Panc1 (cell line): ENCODE measurements around the gene CAPS2. TPM values are rescaled to one million over a fixed set of nuclear protein-coding genes. Genes with fewer than 3 reads are reported as not detected.
"Not testable (repeated sequence)": the region's sequence is repeated elsewhere in the genome, so short reads cannot be mapped to it uniquely, and the experiment has no call there.

Experiments used
- ATAC-seq: fragments of 200-7000 bp; cut with Tn5 transposase; 2 replicates; pipeline ENCODE4 v1.9.1; 2020; ENCODE audit warnings: mild to moderate bottlenecking, moderate library complexity
- BruUV-seq: library from RNA; stranded (reverse); fragments of 400-500 nt; replicated peaks from 2 replicates; lab custom pipeline; 2021; lab: Mats Ljungman, UMichigan
- CTCF ChIA-PET: fragments of 300-600 bp; sonication (Branson Sonifier 250); formaldehyde crosslinking; loops from one replicate; lab custom pipeline; 2022; ENCODE audit warnings: antibody characterized with exemption; lab: Charles Lee
- POLR2A ChIA-PET: fragments of 300-600 bp; sonication (Branson Sonifier 250); formaldehyde crosslinking; loops from one replicate; lab custom pipeline; 2022; ENCODE audit warnings: antibody characterized with exemption; lab: Charles Lee
- DNase-seq: peaks from one replicate; pipeline ENCODE4 v3.0.0-alpha.2; 2010; ENCODE audit warnings: low read depth, low spot score
- H3K27ac ChIP-seq: 2 replicates; pipeline ENCODE4 v1.5.1; 2011; ENCODE audit warnings: mild to moderate bottlenecking, low read length, inconsistent platforms
- H3K27me3 ChIP-seq: fragments of 200-500 bp; sonication (Bioruptor generic); 2 replicates; pipeline ENCODE4 v1.6.0; 2014; ENCODE audit warnings: low read length, inconsistent platforms; ENCODE audit not compliant: control insufficient read depth, insufficient read depth
- H3K36me3 ChIP-seq: fragments of 200-500 bp; sonication (Bioruptor generic); 2 replicates; pipeline ENCODE4 v1.5.1; 2014; ENCODE audit warnings: inconsistent platforms, mild to moderate bottlenecking, low read length, moderate library complexity; ENCODE audit not compliant: control insufficient read depth, insufficient read depth
- H3K4me1 ChIP-seq: 2 replicates; pipeline ENCODE4 v1.5.1; 2011; ENCODE audit warnings: inconsistent platforms, mild to moderate bottlenecking, low read length, moderate library complexity; ENCODE audit not compliant: control insufficient read depth, insufficient read depth
- H3K4me3 ChIP-seq, 2 experiments: 2 replicates each; pipeline ENCODE4 v1.5.1; 2011 to 2012; ENCODE audit warnings: low read depth in 2 of 2, low read length in 2 of 2, mild to moderate bottlenecking in 2 of 2, inconsistent platforms in 1 of 2, moderate library complexity in 1 of 2
- H3K9me3 ChIP-seq: fragments of 200-500 bp; sonication (Bioruptor generic); 2 replicates; pipeline ENCODE4 v1.5.1; 2014; ENCODE audit warnings: low read depth, mild to moderate bottlenecking, inconsistent platforms, low read length, moderate library complexity; ENCODE audit not compliant: control insufficient read depth, insufficient read depth
- POLR2AphosphoS5 ChIP-seq: IDR thresholded peaks from 2 replicates; pipeline ENCODE4 v1.6.1; 2012; ENCODE audit warnings: mild to moderate bottlenecking, low read depth, low read length, moderate library complexity
- SIN3A ChIP-seq: IDR thresholded peaks from 2 replicates; pipeline ENCODE4 v1.6.1; 2012; ENCODE audit warnings: low read depth, mild to moderate bottlenecking, low read length, moderate library complexity, borderline replicate concordance; ENCODE audit not compliant: insufficient read depth
- TCF7L2 ChIP-seq: IDR thresholded peaks from 2 replicates; pipeline ENCODE4 v1.6.1; 2011; ENCODE audit warnings: mild to moderate bottlenecking, low read depth, low read length, inconsistent platforms
- in situ Hi-C: cut with HindIII; loops from 2 replicates; pipeline ENCODE4 v1.10.0; 2016; ENCODE audit warnings: low sequenced_read_pairs, low pct_unique_long_range_greater_than_20kb
- intact Hi-C: fragments of 100-400 bp; cut with micrococcal nuclease; formaldehyde crosslinking; loops from one replicate; pipeline ENCODE4 v1.10.0; 2022; ENCODE audit not compliant: unreplicated experiment
- total RNA-seq: library from RNA; stranded (reverse); gene quantifications from one replicate; pipeline ENCODE4 v1.2.1, GENCODE V29; 2021; ENCODE audit not compliant: unreplicated experiment
- TF ChIP-seq, protein P1 (sequence below): fragments of 450-650 bp; IDR thresholded peaks from 2 replicates; pipeline ENCODE4 v1.5.1; 2017; ENCODE audit warnings: mild to moderate bottlenecking
- TF ChIP-seq, protein P2 (sequence below), 2 experiments: IDR thresholded peaks; 2 replicates each; pipeline ENCODE4 v1.6.1; 2011 to 2012; ENCODE audit warnings: low read depth in 2 of 2, control low read depth in 1 of 2, low read length in 1 of 2, mild to moderate bottlenecking in 1 of 2, moderate library complexity in 1 of 2; ENCODE audit not compliant: insufficient read depth in 1 of 2

CAPS2 gene
- total RNA-seq, 1 experiment from 2014 or later: 11.8 TPM

DNA sequence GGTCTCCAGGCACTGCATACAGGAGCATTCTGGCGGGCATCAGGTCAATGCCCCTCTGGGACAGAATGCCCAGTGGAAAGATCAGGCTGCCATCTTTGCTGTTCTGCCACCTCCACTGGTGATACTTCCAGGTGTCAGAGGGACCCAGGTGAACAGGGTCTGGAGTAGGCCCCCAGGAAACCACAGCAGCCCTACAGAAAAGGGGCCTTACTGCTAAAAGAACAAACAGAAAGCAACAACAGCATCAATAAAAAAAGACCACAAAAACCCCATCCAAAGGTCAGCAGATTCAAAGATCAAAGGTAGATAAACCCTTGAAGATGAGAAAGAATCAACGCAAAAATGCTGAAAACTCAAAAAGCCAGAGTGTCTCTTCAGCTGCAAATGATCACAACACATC is 20.3 kb upstream of the CAPS2 start:
- no peak for TF ChIP-seq TCF7L2
- Histone ChIP-seq H3K4me1 (no peaks in the 10 kb centered on the region), H3K36me3 (no peaks in the 10 kb centered on the region), H3K27ac (no peak overlapping the region), H3K9me3 (peaks cover 4% of the 10 kb centered on the region; the same call in 1 of the 2 replicates), H3K4me3 (no peak overlapping the region), H3K27me3 (no peaks in the 10 kb centered on the region)
- POLR2A ChIA-PET: no interaction called here
- in situ Hi-C loops (no loop called here), intact Hi-C loops (no loop called here)
- no TSS peak for BruUV-seq
- ATAC-seq (no peak), DNase-seq (no peak)
- CTCF ChIA-PET: no interaction called here

DNA sequence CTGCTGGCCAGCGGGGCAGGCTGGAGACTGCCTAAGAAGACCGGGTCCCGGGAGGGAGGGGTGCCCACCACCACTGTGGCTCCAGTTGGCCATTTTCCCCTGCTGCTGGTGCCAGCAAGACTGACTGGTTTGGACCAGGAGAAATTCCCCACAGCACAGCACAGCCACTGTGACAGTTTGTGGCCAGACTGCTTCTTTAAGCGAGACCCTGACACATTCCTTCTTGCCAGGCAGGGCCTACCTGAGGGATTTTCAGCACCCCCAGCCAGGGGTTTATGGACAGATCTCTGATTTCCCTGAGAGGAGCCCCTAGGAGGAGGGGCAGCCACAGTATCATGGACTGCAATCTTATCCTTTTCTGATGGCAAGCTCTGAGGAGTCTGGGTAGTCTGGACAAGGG is 19.8 kb upstream of the CAPS2 start:
- intact Hi-C loops: no loop called here
- no peaks in the 10 kb centered on the region for H3K4me1 ChIP-seq
- no peaks in the 10 kb centered on the region for H3K36me3 ChIP-seq
- in situ Hi-C loops: no loop called here
- TF ChIP-seq, protein P1, sequence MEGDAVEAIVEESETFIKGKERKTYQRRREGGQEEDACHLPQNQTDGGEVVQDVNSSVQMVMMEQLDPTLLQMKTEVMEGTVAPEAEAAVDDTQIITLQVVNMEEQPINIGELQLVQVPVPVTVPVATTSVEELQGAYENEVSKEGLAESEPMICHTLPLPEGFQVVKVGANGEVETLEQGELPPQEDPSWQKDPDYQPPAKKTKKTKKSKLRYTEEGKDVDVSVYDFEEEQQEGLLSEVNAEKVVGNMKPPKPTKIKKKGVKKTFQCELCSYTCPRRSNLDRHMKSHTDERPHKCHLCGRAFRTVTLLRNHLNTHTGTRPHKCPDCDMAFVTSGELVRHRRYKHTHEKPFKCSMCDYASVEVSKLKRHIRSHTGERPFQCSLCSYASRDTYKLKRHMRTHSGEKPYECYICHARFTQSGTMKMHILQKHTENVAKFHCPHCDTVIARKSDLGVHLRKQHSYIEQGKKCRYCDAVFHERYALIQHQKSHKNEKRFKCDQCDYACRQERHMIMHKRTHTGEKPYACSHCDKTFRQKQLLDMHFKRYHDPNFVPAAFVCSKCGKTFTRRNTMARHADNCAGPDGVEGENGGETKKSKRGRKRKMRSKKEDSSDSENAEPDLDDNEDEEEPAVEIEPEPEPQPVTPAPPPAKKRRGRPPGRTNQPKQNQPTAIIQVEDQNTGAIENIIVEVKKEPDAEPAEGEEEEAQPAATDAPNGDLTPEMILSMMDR: no peak
- no peak for DNase-seq
- H3K4me3 ChIP-seq: no peak overlapping the region
- no TSS peak for BruUV-seq
- ATAC-seq: no peak
- H3K9me3 ChIP-seq: peaks cover 4% of the 10 kb centered on the region; the same call in 1 of the 2 replicates
- no peaks in the 10 kb centered on the region for H3K27me3 ChIP-seq
- no peak overlapping the region for H3K27ac ChIP-seq
- ChIA-PET POLR2A (no interaction called here), CTCF (no interaction called here)

DNA sequence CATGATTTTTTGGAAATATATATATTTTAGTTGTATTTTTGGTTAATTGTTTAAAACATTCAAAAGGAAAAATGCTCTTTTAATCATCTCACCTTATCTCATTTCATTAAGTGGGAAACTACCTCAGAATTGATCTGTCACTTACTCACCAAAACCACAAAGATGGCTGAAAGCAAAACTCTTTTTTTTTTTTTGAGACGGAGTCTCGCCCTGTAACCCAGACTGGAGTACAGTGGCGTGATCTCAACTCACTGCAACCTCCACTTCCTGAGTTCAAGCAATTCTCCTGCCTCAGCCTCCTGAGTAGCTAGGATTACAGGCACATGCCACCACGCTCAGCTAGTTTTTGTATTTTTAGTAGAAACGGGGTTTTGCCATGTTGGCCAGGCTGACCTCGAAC is 16.1 kb upstream of the CAPS2 start:
- H3K27me3 ChIP-seq, H3K36me3 ChIP-seq, H3K27ac ChIP-seq, in situ Hi-C loops, intact Hi-C loops, CTCF ChIA-PET, ATAC-seq, BruUV-seq, DNase-seq, H3K4me3 ChIP-seq, POLR2A ChIA-PET, H3K9me3 ChIP-seq, H3K4me1 ChIP-seq: not testable (repeated sequence)

DNA sequence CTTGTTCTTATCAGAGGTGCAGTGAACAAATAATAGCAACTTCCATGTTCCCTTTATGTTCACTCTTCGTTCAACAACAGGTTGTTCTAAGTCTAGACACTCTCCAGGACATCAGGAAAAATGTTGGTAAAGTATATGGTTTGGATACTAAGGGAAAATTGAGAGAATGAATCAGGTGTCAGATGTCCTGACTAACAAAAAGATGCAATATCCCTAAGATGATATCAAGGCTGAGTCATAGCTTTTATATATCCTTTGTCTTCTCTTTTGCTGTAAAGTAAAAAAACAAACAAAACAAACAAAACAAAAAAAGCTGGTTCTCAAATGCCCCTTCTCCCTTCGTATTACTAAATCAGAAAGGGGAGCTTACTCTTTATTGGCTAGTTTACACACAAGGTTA is 15.4 kb upstream of the CAPS2 start:
- intact Hi-C loops (no loop called here), in situ Hi-C loops (no loop called here)
- TF ChIP-seq SIN3A: no peak
- no peak for TF ChIP-seq TCF7L2
- TF ChIP-seq POLR2AphosphoS5: no peak
- TF ChIP-seq, protein P2, sequence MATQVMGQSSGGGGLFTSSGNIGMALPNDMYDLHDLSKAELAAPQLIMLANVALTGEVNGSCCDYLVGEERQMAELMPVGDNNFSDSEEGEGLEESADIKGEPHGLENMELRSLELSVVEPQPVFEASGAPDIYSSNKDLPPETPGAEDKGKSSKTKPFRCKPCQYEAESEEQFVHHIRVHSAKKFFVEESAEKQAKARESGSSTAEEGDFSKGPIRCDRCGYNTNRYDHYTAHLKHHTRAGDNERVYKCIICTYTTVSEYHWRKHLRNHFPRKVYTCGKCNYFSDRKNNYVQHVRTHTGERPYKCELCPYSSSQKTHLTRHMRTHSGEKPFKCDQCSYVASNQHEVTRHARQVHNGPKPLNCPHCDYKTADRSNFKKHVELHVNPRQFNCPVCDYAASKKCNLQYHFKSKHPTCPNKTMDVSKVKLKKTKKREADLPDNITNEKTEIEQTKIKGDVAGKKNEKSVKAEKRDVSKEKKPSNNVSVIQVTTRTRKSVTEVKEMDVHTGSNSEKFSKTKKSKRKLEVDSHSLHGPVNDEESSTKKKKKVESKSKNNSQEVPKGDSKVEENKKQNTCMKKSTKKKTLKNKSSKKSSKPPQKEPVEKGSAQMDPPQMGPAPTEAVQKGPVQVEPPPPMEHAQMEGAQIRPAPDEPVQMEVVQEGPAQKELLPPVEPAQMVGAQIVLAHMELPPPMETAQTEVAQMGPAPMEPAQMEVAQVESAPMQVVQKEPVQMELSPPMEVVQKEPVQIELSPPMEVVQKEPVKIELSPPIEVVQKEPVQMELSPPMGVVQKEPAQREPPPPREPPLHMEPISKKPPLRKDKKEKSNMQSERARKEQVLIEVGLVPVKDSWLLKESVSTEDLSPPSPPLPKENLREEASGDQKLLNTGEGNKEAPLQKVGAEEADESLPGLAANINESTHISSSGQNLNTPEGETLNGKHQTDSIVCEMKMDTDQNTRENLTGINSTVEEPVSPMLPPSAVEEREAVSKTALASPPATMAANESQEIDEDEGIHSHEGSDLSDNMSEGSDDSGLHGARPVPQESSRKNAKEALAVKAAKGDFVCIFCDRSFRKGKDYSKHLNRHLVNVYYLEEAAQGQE (IDR thresholded peaks at IDR 0.05; ENCODE audit: insufficient read depth in 1 of 2, low read depth in 2 of 2, low read length in 1 of 2): no peak
- TF ChIP-seq, protein P1: no peak
- no peak overlapping the region for H3K4me3 ChIP-seq
- BruUV-seq: no TSS peak
- DNase-seq: no peak
- H3K9me3 ChIP-seq: no peaks in the 10 kb centered on the region
- H3K27me3 ChIP-seq: no peaks in the 10 kb centered on the region
- ChIA-PET POLR2A (no interaction called here), CTCF (no interaction called here)
- no peak for ATAC-seq
- H3K4me1 ChIP-seq: no peaks in the 10 kb centered on the region
- H3K36me3 ChIP-seq: no peaks in the 10 kb centered on the region
- H3K27ac ChIP-seq: no peak overlapping the region
